Epithelial cell of proximal tubule (primary cell): ENCODE results near the gene RANBP1. TPM values are rescaled to one million over a fixed set of nuclear protein-coding genes. Genes with fewer than 3 reads are reported as not detected.

Experiments
- DNase-seq: peaks from one replicate; pipeline ENCODE4 v3.0.0-alpha.2; 2011; ENCODE audit warnings: low read depth
- H3K4me3 ChIP-seq: 2 replicates; pipeline ENCODE4 v1.5.1; 2011; ENCODE audit warnings: low read depth, mild to moderate bottlenecking, low read length
- total RNA-seq: library from RNA; depleted of rRNA; stranded (reverse); fragments of >200 nt; gene quantifications from 2 replicates; pipeline ENCODE4 v1.2.3, GENCODE V29; 2015
- TF ChIP-seq, protein P1 (sequence below): conservative IDR thresholded peaks from 2 replicates; pipeline ENCODE4 v1.5.1; 2012; ENCODE audit warnings: low read depth, mild to moderate bottlenecking, low read length

The RANBP1 gene
- total RNA-seq, 1 donor from 2014 or later = 1,034 TPM

DNA sequence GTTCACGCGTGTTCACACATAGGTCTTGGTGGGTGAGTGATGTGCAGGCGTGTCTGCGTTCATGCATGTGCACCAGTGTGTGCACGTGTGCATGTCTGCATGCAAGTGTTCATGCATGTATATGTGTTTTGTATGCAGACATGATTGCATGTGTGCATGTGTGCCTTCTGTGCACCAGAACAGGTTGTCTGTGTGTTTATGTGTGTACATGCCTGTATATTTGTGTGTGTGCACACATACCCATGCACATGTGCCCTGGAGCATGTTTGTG, 20.6 kb downstream of the RANBP1 start:
- no peak for DNase-seq
- TF ChIP-seq, protein P1, sequence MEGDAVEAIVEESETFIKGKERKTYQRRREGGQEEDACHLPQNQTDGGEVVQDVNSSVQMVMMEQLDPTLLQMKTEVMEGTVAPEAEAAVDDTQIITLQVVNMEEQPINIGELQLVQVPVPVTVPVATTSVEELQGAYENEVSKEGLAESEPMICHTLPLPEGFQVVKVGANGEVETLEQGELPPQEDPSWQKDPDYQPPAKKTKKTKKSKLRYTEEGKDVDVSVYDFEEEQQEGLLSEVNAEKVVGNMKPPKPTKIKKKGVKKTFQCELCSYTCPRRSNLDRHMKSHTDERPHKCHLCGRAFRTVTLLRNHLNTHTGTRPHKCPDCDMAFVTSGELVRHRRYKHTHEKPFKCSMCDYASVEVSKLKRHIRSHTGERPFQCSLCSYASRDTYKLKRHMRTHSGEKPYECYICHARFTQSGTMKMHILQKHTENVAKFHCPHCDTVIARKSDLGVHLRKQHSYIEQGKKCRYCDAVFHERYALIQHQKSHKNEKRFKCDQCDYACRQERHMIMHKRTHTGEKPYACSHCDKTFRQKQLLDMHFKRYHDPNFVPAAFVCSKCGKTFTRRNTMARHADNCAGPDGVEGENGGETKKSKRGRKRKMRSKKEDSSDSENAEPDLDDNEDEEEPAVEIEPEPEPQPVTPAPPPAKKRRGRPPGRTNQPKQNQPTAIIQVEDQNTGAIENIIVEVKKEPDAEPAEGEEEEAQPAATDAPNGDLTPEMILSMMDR = no peak
- H3K4me3 ChIP-seq = no peak overlapping the region

DNA sequence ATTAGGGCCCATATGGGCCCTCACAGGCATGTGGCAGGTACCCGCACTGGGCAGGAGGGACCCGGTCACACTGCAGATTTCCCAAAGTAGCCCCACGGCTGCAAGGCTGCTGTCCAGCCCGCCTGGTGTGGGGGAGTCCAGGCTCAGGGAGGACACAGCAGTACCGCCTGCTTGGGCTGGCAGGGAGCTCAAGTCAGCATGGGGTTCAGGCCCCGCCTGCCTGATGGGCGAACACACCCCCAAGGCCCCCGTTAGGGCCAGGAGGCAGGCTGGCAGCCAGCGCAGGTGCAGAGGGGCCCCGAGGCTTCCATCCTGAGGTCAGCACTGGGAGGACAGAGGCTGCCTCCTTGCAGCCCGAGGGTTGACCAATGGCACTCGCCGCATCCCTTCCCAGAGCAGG, 21.2 kb downstream of the RANBP1 start:
- no peak for DNase-seq
- H3K4me3 ChIP-seq = no peak overlapping the region
- TF ChIP-seq, protein P1 = no peak

DNA sequence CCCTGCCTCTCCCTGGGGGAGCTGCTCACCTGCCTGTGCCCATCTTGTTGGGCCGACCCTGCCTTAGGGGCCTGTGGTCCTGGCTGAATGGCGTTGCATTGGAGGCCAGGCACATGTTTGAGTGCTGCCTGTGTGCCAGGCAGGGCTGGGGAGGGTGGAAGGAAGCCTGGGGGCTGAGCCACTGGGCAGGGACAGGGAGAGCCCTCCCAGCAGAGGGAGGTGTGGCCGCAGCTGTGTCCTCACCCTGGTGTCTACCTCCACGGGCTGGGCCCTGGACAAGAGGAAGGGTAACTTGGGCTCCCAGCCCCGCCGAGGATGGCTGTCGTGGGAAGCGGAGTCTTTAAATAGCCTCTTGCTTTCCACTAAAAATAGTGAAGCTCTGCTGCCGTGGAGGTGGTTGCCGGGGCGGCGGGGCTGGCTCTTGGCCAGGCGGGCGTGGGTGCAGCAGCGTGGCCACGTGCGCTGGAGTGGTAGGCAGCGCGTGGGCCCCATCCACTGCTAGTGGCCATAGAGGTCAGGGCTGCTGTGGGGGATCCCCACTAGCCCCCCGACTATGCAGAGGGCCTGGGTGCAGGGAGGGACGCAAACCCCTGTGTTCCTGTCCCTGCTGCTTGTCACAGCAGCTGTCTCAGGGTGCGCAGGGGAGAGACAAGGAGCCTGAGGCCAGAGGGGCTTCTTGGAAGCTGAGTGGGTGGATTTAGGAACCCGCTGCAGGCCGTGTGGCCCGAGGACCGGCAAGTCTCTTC, 21.9 kb downstream of the RANBP1 start:
- no peak overlapping the region for H3K4me3 ChIP-seq
- TF ChIP-seq, protein P1 = no peak
- no peak for DNase-seq

DNA sequence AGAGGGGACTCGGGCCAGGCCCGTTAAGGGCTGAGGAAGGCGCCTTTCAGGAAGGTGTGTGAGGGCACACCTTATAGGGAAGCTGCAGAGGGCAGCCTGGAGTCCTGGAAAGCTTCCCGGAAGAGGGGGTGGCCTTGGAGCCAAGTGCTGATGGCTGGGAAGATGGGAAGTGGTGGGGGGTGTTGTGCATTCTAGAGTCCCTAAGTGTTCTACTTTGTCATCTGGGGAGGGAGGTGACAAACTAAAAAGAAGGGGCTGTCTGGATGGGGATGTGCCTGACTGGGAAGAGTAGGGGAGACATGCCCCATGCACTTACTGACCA, 22.5 kb downstream of the RANBP1 start:
- H3K4me3 ChIP-seq = no peak overlapping the region
- TF ChIP-seq, protein P1 = no peak
- no peak for DNase-seq

DNA sequence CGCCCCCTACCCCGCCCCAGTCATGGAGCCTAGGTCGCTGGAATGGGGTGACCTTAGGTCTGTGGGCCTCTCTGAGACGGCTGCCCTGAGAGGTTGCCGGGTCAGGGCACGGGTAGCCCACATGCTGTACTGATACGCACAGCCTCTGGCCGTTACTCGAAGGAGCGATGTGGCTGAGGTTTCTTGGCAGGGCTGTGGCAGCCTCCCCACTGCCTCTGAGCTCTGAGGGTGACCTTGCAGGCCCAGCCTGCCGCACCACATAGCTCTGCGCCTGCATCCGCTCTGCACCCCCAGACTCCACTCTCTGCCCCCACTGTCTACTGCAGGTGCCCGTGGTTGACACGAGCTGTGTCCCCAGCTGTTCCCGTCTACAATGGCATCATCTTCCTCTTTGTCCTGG, 23.0 kb downstream of the RANBP1 start:
- no peak overlapping the region for H3K4me3 ChIP-seq
- TF ChIP-seq, protein P1 = no peak
- DNase-seq = no peak

DNA sequence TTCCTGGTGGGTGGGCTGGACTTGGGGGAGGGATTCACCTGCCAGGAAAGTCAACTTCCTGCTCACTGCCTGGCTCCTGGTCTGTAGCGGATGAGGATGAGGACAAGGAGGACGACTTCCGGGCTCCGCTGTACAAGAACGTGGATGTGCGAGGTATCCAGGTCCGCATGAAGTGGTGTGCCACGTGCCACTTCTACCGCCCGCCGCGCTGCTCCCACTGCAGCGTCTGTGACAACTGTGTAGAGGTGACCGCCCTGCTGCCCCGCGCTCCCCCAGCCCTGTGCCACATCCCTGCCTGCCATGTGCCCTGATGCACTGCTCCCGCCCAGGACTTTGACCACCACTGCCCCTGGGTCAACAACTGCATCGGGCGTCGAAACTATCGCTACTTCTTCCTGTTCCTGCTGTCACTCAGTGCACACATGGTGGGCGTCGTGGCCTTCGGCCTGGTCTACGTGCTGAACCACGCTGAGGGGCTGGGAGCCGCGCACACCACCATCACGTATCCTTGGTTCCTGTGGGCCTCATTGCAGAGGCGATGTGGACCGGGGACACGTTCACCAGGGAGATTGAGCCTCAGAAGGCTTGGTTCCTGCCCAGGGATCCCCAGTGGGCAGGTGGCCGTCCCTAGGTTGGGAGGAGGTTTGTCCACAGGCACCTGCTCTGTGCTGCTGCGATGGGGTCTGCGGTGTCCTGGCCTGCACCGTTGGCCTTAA, 23.6 kb downstream of the RANBP1 start:
- no peak overlapping the region for H3K4me3 ChIP-seq
- TF ChIP-seq, protein P1 = no peak
- no peak for DNase-seq

DNA sequence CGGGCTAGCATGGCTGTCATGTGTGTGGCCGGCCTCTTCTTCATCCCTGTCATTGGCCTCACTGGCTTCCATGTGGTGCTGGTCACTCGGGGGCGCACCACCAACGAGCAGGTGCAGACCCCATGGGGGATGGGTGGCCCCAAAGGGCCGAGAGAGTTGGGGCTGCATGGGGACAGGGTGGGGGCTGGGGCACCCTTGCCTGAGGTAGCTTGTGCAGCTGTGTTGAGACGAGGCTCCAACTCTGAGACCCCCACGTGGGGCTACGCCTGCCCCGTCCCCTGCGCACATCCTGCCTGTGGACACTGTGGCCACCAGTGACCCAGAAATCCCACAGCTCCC, 24.2 kb downstream of the RANBP1 start:
- H3K4me3 ChIP-seq = no peak overlapping the region
- no peak for DNase-seq
- TF ChIP-seq, protein P1 = no peak
